Spleen (tissue), 7 donors: ENCODE results near the gene PQBP1.
A peak's percentile ranks its signal among the peaks of the same experiment; 100 is the strongest.

Experiments
- CTCF ChIP-seq, 11 experiments: fragments of 200-600 bp in 7 of 11; fragments of 450-650 bp in 4 of 11; sonication (generic) in 4 of 11; IDR thresholded peaks in 8 of 11; conservative IDR thresholded peaks in 3 of 11; 1 replicate in 7 of 11; 2 replicates in 4 of 11; pipeline versions ENCODE4 v1.4.0 to v1.8.0; 2016 to 2021; ENCODE audit warnings: antibody characterized with exemption in 11 of 11, inconsistent platforms in 4 of 11, mild to moderate bottlenecking in 1 of 11
- POLR2A ChIP-seq, 3 donors: fragments of 450-650 bp; IDR thresholded peaks; one replicate each; pipeline ENCODE4 v1.5.1; 2017; ENCODE audit warnings: antibody characterized with exemption in 3 of 3, mild to moderate bottlenecking in 1 of 3
- POLR2AphosphoS5 ChIP-seq, 3 donors: sonication (generic); formaldehyde crosslinking; IDR thresholded peaks; one replicate each; pipeline ENCODE4 v1.5.1; 2017; ENCODE audit warnings: antibody characterized with exemption in 3 of 3
- donor health status: DM: no; HTN: no; CAD: no; lungs with moderate emphysema.
- donor health status: DM: no; HTN: no; CAD: no.
- donor health status: DM: no; HTN: no; CAD: no.

- TF ChIP-seq CTCF (IDR thresholded peaks at IDR 0.05 in 8 of 11, conservative IDR thresholded peaks at IDR 0.05 in 3 of 11) (no peak), POLR2AphosphoS5 (IDR thresholded peaks at IDR 0.05) (peak in 2 of 3 donors; percentile 25 to 40), POLR2A (IDR thresholded peaks at IDR 0.05) (no peak)
Measured at GRCh38 chrX:48923771-48924170, 26.0 kb downstream of the PQBP1 start.
